Measurements from ENCODE around the gene GREB1.

Gene GREB1

GRCh38 chr2:11576398-11576797, 42.6 kb downstream of the GREB1 start:
- Histone ChIP-seq H3K9me3 (ENCODE audit: control extremely low read depth in 1 of 5, control insufficient read depth in 4 of 5, insufficient read depth in 2 of 5, low read depth in 1 of 5, low read length in 4 of 5) (no peaks in the 10 kb centered on the region), H3K4me3 (ENCODE audit: control insufficient read depth in 1 of 7, extremely low read depth in 1 of 7, insufficient read depth in 4 of 7, low read depth in 2 of 7, low read length in 6 of 7) (no peak overlapping the region), H3K27ac (ENCODE audit: insufficient read depth in 1 of 2, low read depth in 1 of 2, low read length in 2 of 2, poor library complexity in 1 of 2, severe bottlenecking in 2 of 2) (no peak overlapping the region), H3K4me1 (ENCODE audit: control extremely low read depth in 1 of 4, control insufficient read depth in 4 of 4, insufficient read depth in 4 of 4, low read length in 3 of 4) (peaks cover 0 to 11% (median 8%) of the 10 kb centered on the region in 4 experiments), H3K36me3 (ENCODE audit: control insufficient read depth in 4 of 4, insufficient read depth in 4 of 4, low read length in 3 of 4) (no peaks in the 10 kb centered on the region), H3K27me3 (replicated peaks in 2 of 5; ENCODE audit: control insufficient read depth in 4 of 5, insufficient read depth in 5 of 5, low read length in 4 of 5) (no peaks in the 10 kb centered on the region)
- POLR2A ChIA-PET = no interaction called here
- CTCF ChIA-PET = no interaction called here
- WGBS (ENCODE audit: insufficient coverage) = 96% methylated on average over 6 of the region's 10 CpGs
- no peak for DNase-seq

- Histone ChIP-seq H3K4me3 (ENCODE audit: control insufficient read depth in 1 of 7, extremely low read depth in 1 of 7, insufficient read depth in 4 of 7, low read depth in 2 of 7, low read length in 6 of 7) (no peak overlapping the region), H3K27me3 (replicated peaks in 2 of 5; ENCODE audit: control insufficient read depth in 4 of 5, insufficient read depth in 5 of 5, low read length in 4 of 5) (no peaks in the 10 kb centered on the region), H3K4me1 (ENCODE audit: control extremely low read depth in 1 of 4, control insufficient read depth in 4 of 4, insufficient read depth in 4 of 4, low read length in 3 of 4) (peaks cover 0 to 11% (median 8%) of the 10 kb centered on the region in 4 experiments), H3K36me3 (ENCODE audit: control insufficient read depth in 4 of 4, insufficient read depth in 4 of 4, low read length in 3 of 4) (no peaks in the 10 kb centered on the region), H3K27ac (ENCODE audit: insufficient read depth in 1 of 2, low read depth in 1 of 2, low read length in 2 of 2, poor library complexity in 1 of 2, severe bottlenecking in 2 of 2) (no peak overlapping the region), H3K9me3 (ENCODE audit: control extremely low read depth in 1 of 5, control insufficient read depth in 4 of 5, insufficient read depth in 2 of 5, low read depth in 1 of 5, low read length in 4 of 5) (no peaks in the 10 kb centered on the region)
- ChIA-PET CTCF (no interaction called here), POLR2A (no interaction called here)
- no peak for DNase-seq
- 58% methylated on average over 12 of the region's 14 CpGs for WGBS (ENCODE audit: insufficient coverage)
Observed at GRCh38 chr2:11577101-11577883, 43.4 kb downstream of the GREB1 start.

GRCh38 chr2:11578081-11578948, 44.5 kb downstream of the GREB1 start:
- ChIA-PET CTCF (interaction anchor here (1.2 kb wide), 1 partner anchor 102 kb away, joined by 3 read pairs; no protein-coding TSS in a partner anchor), POLR2A (no interaction called here)
- Histone ChIP-seq H3K27me3 (replicated peaks in 2 of 5; ENCODE audit: control insufficient read depth in 4 of 5, insufficient read depth in 5 of 5, low read length in 4 of 5) (no peaks in the 10 kb centered on the region), H3K27ac (ENCODE audit: insufficient read depth in 1 of 2, low read depth in 1 of 2, low read length in 2 of 2, poor library complexity in 1 of 2, severe bottlenecking in 2 of 2) (no peak overlapping the region), H3K9me3 (ENCODE audit: control extremely low read depth in 1 of 5, control insufficient read depth in 4 of 5, insufficient read depth in 2 of 5, low read depth in 1 of 5, low read length in 4 of 5) (no peaks in the 10 kb centered on the region), H3K36me3 (ENCODE audit: control insufficient read depth in 4 of 4, insufficient read depth in 4 of 4, low read length in 3 of 4) (no peaks in the 10 kb centered on the region), H3K4me3 (ENCODE audit: control insufficient read depth in 1 of 7, extremely low read depth in 1 of 7, insufficient read depth in 4 of 7, low read depth in 2 of 7, low read length in 6 of 7) (no peak overlapping the region), H3K4me1 (ENCODE audit: control extremely low read depth in 1 of 4, control insufficient read depth in 4 of 4, insufficient read depth in 4 of 4, low read length in 3 of 4) (peaks cover 0 to 11% (median 8%) of the 10 kb centered on the region in 4 experiments)
- no peak for DNase-seq
- 85% methylated on average over 18 of the region's 22 CpGs for WGBS (ENCODE audit: insufficient coverage)

GRCh38 chr2:11578986-11579774, 45.3 kb downstream of the GREB1 start:
- ChIA-PET POLR2A (no interaction called here), CTCF (interaction anchor here (1.2 kb wide), 1 partner anchor 102 kb away, joined by 3 read pairs; no protein-coding TSS in a partner anchor)
- no peaks in the 10 kb centered on the region for H3K36me3 ChIP-seq (ENCODE audit: control insufficient read depth in 4 of 4, insufficient read depth in 4 of 4, low read length in 3 of 4)
- H3K9me3 ChIP-seq (ENCODE audit: control extremely low read depth in 1 of 5, control insufficient read depth in 4 of 5, insufficient read depth in 2 of 5, low read depth in 1 of 5, low read length in 4 of 5) = no peaks in the 10 kb centered on the region
- H3K4me3 ChIP-seq (ENCODE audit: control insufficient read depth in 1 of 7, extremely low read depth in 1 of 7, insufficient read depth in 4 of 7, low read depth in 2 of 7, low read length in 6 of 7) = no peak overlapping the region
- H3K27me3 ChIP-seq (replicated peaks in 2 of 5; ENCODE audit: control insufficient read depth in 4 of 5, insufficient read depth in 5 of 5, low read length in 4 of 5) = no peaks in the 10 kb centered on the region
- H3K27ac ChIP-seq (ENCODE audit: insufficient read depth in 1 of 2, low read depth in 1 of 2, low read length in 2 of 2, poor library complexity in 1 of 2, severe bottlenecking in 2 of 2) = no peak overlapping the region
- peaks cover 0 to 11% (median 8%) of the 10 kb centered on the region in 4 experiments for H3K4me1 ChIP-seq (ENCODE audit: control extremely low read depth in 1 of 4, control insufficient read depth in 4 of 4, insufficient read depth in 4 of 4, low read length in 3 of 4)
- 90% methylated on average over 10 of the region's 11 CpGs for WGBS (ENCODE audit: insufficient coverage)
- DNase-seq = no peak

- no peak for DNase-seq
- whole genome bisulfite sequencing (ENCODE audit: insufficient coverage) = 92% methylated on average over 9 of the region's 10 CpGs
- ChIA-PET POLR2A (no interaction called here), CTCF (interaction anchor here (1.2 to 6.6 kb wide), 5 partner anchors 21 to 342 kb away, joined by 3 to 125 read pairs (median 3); no protein-coding TSS in a partner anchor)
- Histone ChIP-seq H3K36me3 (ENCODE audit: control insufficient read depth in 4 of 4, insufficient read depth in 4 of 4, low read length in 3 of 4) (no peaks in the 10 kb centered on the region), H3K4me1 (ENCODE audit: control extremely low read depth in 1 of 4, control insufficient read depth in 4 of 4, insufficient read depth in 4 of 4, low read length in 3 of 4) (peaks cover 0 to 11% (median 8%) of the 10 kb centered on the region in 4 experiments), H3K27me3 (replicated peaks in 2 of 5; ENCODE audit: control insufficient read depth in 4 of 5, insufficient read depth in 5 of 5, low read length in 4 of 5) (peaks cover 0 to under 1% (median 0%) of the 10 kb centered on the region in 5 experiments), H3K4me3 (ENCODE audit: control insufficient read depth in 1 of 7, extremely low read depth in 1 of 7, insufficient read depth in 4 of 7, low read depth in 2 of 7, low read length in 6 of 7) (no peak overlapping the region), H3K27ac (ENCODE audit: insufficient read depth in 1 of 2, low read depth in 1 of 2, low read length in 2 of 2, poor library complexity in 1 of 2, severe bottlenecking in 2 of 2) (no peak overlapping the region), H3K9me3 (ENCODE audit: control extremely low read depth in 1 of 5, control insufficient read depth in 4 of 5, insufficient read depth in 2 of 5, low read depth in 1 of 5, low read length in 4 of 5) (no peaks in the 10 kb centered on the region)
Observed at GRCh38 chr2:11579867-11580659, 46.2 kb downstream of the GREB1 start.

GRCh38 chr2:11580697-11581096, 46.9 kb downstream of the GREB1 start:
- Histone ChIP-seq H3K4me1 (ENCODE audit: control extremely low read depth in 1 of 4, control insufficient read depth in 4 of 4, insufficient read depth in 4 of 4, low read length in 3 of 4) (peaks cover 0 to 11% (median 8%) of the 10 kb centered on the region in 4 experiments), H3K4me3 (ENCODE audit: control insufficient read depth in 1 of 7, extremely low read depth in 1 of 7, insufficient read depth in 4 of 7, low read depth in 2 of 7, low read length in 6 of 7) (no peak overlapping the region), H3K36me3 (ENCODE audit: control insufficient read depth in 4 of 4, insufficient read depth in 4 of 4, low read length in 3 of 4) (no peaks in the 10 kb centered on the region), H3K27me3 (replicated peaks in 2 of 5; ENCODE audit: control insufficient read depth in 4 of 5, insufficient read depth in 5 of 5, low read length in 4 of 5) (peaks cover 0 to 5% (median 0%) of the 10 kb centered on the region in 5 experiments), H3K27ac (ENCODE audit: insufficient read depth in 1 of 2, low read depth in 1 of 2, low read length in 2 of 2, poor library complexity in 1 of 2, severe bottlenecking in 2 of 2) (no peak overlapping the region), H3K9me3 (ENCODE audit: control extremely low read depth in 1 of 5, control insufficient read depth in 4 of 5, insufficient read depth in 2 of 5, low read depth in 1 of 5, low read length in 4 of 5) (no peaks in the 10 kb centered on the region)
- no peak for DNase-seq
- CTCF ChIA-PET = interaction anchor here (0.9 to 6.6 kb wide), 8 partner anchors 12 to 449 kb away, joined by 3 to 125 read pairs (median 4); a partner anchor contains a TSS
- POLR2A ChIA-PET = no interaction called here
- WGBS (ENCODE audit: insufficient coverage) = 97% methylated on average over 11 of the region's 12 CpGs
